22Rv1 (cell line): Measurements from ENCODE around the gene COL9A3.

ENCODE experiments used
- CTCF ChIP-seq: fragments of 450-650 bp; IDR thresholded peaks from 2 replicates; pipeline ENCODE4 v1.5.1; 2017; ENCODE audit warnings: mild to moderate bottlenecking
- ZFX ChIP-seq: fragments of 450-650 bp; IDR thresholded peaks from 2 replicates; pipeline ENCODE4 v1.6.1; 2017; ENCODE audit warnings: antibody characterized with exemption, borderline replicate concordance

DNA sequence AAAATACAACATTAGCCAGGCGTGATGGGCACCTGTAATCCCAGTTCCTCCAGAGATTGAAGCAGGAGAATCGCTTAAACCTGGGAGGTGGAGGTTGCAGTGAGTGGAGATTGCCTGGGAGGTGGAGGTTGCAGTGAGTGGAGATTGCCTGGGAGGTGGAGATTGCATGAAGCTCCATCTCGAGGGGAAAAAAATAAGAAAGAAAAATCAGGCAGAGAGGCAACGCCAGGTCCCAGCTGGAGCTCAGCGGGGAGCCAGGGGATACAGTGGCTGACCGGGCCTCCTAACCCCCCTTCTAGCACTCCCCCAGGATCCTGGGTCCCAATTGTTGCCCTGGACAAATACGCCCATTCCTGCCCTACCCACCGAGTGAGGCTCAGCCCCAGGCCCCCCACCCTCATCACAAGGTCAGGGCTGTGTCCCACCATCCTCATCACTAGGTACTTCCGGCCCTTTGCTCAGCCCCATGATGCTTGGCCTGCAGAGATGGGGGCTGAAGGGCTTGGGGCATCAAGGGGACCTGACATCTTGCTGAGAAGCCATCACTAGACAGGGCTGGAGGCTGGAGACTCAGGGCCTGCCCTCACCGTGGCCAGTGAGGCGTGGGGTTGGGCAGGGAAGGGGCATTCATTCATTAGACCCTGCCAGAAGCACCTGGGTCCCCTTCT, 10.3 kb upstream of the COL9A3 start:
- TF ChIP-seq CTCF (no peak), ZFX (no peak)
